LNCAP (cell line): Measurements from ENCODE around the gene SRSF3.

Experiments
- TF ChIP-seq, protein P1 (sequence below): fragments of 450-650 bp; IDR thresholded peaks from 2 replicates; pipeline ENCODE4 v1.5.1; 2017; ENCODE audit warnings: mild to moderate bottlenecking

Gene SRSF3

GRCh38 chr6:36634317-36635108 is 40.4 kb downstream of the SRSF3 start:
- TF ChIP-seq, protein P1, sequence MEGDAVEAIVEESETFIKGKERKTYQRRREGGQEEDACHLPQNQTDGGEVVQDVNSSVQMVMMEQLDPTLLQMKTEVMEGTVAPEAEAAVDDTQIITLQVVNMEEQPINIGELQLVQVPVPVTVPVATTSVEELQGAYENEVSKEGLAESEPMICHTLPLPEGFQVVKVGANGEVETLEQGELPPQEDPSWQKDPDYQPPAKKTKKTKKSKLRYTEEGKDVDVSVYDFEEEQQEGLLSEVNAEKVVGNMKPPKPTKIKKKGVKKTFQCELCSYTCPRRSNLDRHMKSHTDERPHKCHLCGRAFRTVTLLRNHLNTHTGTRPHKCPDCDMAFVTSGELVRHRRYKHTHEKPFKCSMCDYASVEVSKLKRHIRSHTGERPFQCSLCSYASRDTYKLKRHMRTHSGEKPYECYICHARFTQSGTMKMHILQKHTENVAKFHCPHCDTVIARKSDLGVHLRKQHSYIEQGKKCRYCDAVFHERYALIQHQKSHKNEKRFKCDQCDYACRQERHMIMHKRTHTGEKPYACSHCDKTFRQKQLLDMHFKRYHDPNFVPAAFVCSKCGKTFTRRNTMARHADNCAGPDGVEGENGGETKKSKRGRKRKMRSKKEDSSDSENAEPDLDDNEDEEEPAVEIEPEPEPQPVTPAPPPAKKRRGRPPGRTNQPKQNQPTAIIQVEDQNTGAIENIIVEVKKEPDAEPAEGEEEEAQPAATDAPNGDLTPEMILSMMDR, result no peak

DNA sequence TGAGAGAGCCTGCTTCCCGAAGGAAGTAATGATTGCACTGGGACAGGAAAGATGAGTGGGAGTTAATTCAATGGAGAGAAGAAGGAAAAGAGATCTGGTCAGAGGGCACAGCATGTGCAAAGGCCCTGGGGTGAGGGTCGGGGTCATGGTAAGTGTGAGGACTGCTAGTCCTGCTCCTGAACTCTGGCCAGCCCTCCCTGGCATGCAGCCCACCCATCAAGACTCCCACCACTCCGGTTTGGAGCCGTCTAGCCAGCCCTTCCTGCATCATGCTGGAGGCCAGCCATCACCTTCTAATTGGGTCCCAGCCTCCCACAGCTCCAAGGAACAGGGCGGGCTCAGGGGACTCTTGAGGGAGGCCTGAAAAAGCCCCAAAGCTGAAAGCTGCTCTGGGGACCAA is 42.1 kb downstream of the SRSF3 start:
- TF ChIP-seq, protein P1, result no peak

GRCh38 chr6:36636687-36637418 is 42.7 kb downstream of the SRSF3 start:
- TF ChIP-seq, protein P1, result no peak

DNA sequence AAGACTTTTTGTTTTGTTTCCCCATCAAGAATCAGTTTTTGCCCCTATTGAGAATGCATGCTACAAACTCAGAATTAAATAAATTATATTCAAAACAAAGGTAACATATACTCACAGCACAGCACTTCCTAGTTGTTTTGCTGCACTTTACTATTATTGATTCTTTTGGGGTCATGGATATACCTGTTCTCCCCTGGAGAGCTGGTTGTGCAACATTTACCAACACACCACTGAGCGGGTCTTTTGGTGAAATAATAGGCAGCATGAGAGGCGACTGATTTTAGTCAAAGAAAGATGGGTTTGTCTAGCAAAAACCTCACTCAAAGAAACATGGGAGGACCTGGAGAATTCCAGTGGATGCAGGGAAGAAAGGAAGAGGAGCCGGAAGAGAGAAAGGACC is 44.4 kb downstream of the SRSF3 start:
- TF ChIP-seq, protein P1, result no peak

DNA sequence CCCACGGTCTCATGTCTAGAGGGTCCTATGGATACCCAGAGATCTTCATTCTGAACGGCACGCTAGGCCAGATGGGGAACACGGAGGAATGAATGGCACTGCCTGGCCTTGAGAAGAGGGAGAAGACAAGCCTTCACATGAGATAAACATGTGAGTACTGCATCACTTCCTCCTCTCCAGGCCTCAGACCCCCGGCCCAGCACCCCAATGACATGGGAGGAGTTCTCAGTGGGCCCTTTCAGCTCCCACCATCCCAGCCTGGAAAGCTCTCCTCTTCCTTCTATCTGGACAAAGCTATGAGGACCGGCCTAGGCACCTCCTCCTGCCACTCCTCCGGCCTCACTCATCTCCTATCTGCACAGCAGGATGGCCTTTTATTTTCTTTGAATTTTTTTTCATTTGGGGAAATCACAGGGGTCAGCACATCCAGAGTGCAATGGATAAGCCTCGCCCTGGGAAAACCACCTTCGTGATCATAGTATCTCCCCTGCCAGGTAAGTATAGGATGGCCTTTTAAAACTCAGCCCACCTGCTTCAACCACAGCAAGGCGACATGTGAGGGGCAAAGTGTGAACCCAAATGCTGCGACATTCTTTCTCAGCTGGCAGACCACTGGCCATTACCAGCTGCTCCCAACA is 45.1 kb downstream of the SRSF3 start:
- TF ChIP-seq, protein P1, result no peak

- TF ChIP-seq, protein P1, result no peak
These were observed 47.4 kb downstream of the SRSF3 start for GRCh38 chr6:36641543-36641942.

- TF ChIP-seq, protein P1, result no peak
These were observed 49.0 kb downstream of the SRSF3 start for GRCh38 chr6:36642913-36643817.
